Peyer's patch (tissue), 4 donors: ENCODE measurements around the gene FRMD4A. TPM values are rescaled to one million over a fixed set of nuclear protein-coding genes. Genes with fewer than 3 reads are reported as not detected.
A peak's percentile ranks its signal among the peaks of the same experiment; 100 is the strongest.

Experiments
- DNase-seq, 3 donors: peaks; one replicate each; pipeline ENCODE4 v3.0.0-alpha.2; 2017 to 2019
- H3K27ac ChIP-seq, 4 donors: fragments of 200-600 bp; sonication (generic); one replicate each; pipeline ENCODE4 v1.5.1; 2016 to 2019
- H3K27me3 ChIP-seq, 2 donors: fragments of 200-600 bp; sonication (generic); one replicate each; pipeline ENCODE4 v1.5.1; 2019
- H3K36me3 ChIP-seq, 3 donors: fragments of 200-600 bp; sonication (generic); one replicate each; pipeline ENCODE4 v1.5.1; 2016 to 2019
- H3K4me1 ChIP-seq, 4 donors: fragments of 200-600 bp; sonication (generic); one replicate each; pipeline ENCODE4 v1.5.1; 2016 to 2019
- H3K4me3 ChIP-seq, 4 donors: fragments of 200-600 bp; sonication (generic); 1 replicate in 3 of 4; 2 replicates in 1 of 4; pipeline ENCODE4 v1.5.1; 2016 to 2019; ENCODE audit warnings: mild to moderate bottlenecking in 1 of 4
- H3K9me3 ChIP-seq, 4 donors: fragments of 200-600 bp; sonication (generic); one replicate each; pipeline ENCODE4 v1.5.1; 2016 to 2019; ENCODE audit warnings: mild to moderate bottlenecking in 1 of 4
- CTCF ChIP-seq, 6 experiments: fragments of 450-650 bp in 4 of 6; fragments of 200-600 bp in 2 of 6; sonication (generic) in 1 of 6; IDR thresholded peaks; one replicate each; pipeline ENCODE4 v1.5.1; 2017 to 2019; ENCODE audit warnings: antibody characterized with exemption in 6 of 6, mild to moderate bottlenecking in 3 of 6, moderate library complexity in 1 of 6
- POLR2A ChIP-seq, 2 donors: fragments of 450-650 bp; IDR thresholded peaks; one replicate each; pipeline ENCODE4 v1.5.1; 2017; ENCODE audit warnings: antibody characterized with exemption in 2 of 2, mild to moderate bottlenecking in 2 of 2, moderate library complexity in 2 of 2
- total RNA-seq, 4 donors: library from RNA; depleted of rRNA; stranded (reverse); fragments of >200 nt; gene quantifications; one replicate each; pipeline ENCODE4 v1.1.0, GENCODE V29; 2016

FRMD4A gene
- total RNA-seq, 4 donors from 2014 or later, result 3.0 to 47.9 (median 5.9) TPM

- TF ChIP-seq POLR2A (IDR thresholded peaks at IDR 0.05), result no peak
- no peak for TF ChIP-seq CTCF (IDR thresholded peaks at IDR 0.05)
- Histone ChIP-seq H3K27ac (peak overlapping the region in 1 of 4 donors; percentile 76), H3K36me3 (no peaks in the 10 kb centered on the region), H3K4me1 (peaks cover 0 to 12% (median 0%) of the 10 kb centered on the region in 4 donors), H3K27me3 (no peaks in the 10 kb centered on the region), H3K4me3 (no peak overlapping the region), H3K9me3 (no peaks in the 10 kb centered on the region)
- DNase-seq, result no peak
These were observed 647.7 kb downstream of the FRMD4A start for GRCh38 chr10:13683017-13683416.

- no peak for DNase-seq
- TF ChIP-seq POLR2A (IDR thresholded peaks at IDR 0.05) (no peak), CTCF (IDR thresholded peaks at IDR 0.05) (no peak)
- no peaks in the 10 kb centered on the region for H3K9me3 ChIP-seq
- H3K36me3 ChIP-seq, result no peaks in the 10 kb centered on the region
- H3K27ac ChIP-seq, result no peak overlapping the region
- H3K4me1 ChIP-seq, result peaks cover 0 to 12% (median 0%) of the 10 kb centered on the region in 4 donors
- no peak overlapping the region for H3K4me3 ChIP-seq
- H3K27me3 ChIP-seq, result no peaks in the 10 kb centered on the region
These were observed 648.8 kb downstream of the FRMD4A start for GRCh38 chr10:13681960-13682359.

DNA sequence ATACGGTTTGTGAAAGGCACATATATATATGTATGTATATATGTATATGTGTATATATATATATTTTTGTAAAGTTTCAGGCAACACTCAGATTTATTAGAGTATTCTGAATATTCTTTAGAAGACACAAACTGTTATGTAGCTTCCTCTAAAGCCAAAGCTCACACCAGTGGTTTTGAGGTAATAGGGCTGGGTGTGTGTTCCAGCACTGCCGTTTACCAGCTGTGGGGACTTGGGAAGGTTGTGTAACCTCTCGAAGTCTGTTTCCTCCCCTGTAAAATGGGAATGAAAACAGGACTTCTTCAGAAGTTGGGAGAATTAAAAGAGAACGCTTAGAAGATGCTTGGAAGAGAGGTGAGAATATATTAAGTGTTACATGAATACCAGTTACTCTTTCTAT, 649.2 kb downstream of the FRMD4A start:
- Histone ChIP-seq H3K27ac (no peak overlapping the region), H3K4me3 (no peak overlapping the region), H3K9me3 (no peaks in the 10 kb centered on the region), H3K36me3 (no peaks in the 10 kb centered on the region), H3K4me1 (peaks cover 0 to 12% (median 0%) of the 10 kb centered on the region in 4 donors), H3K27me3 (no peaks in the 10 kb centered on the region)
- TF ChIP-seq POLR2A (IDR thresholded peaks at IDR 0.05) (no peak), CTCF (IDR thresholded peaks at IDR 0.05) (no peak)
- DNase-seq, result no peak

- H3K4me1 ChIP-seq, result peaks cover 0 to 12% (median 0%) of the 10 kb centered on the region in 4 donors
- H3K9me3 ChIP-seq, result no peaks in the 10 kb centered on the region
- no peak for DNase-seq
- no peaks in the 10 kb centered on the region for H3K27me3 ChIP-seq
- H3K36me3 ChIP-seq, result no peaks in the 10 kb centered on the region
- H3K27ac ChIP-seq, result no peak overlapping the region
- H3K4me3 ChIP-seq, result no peak overlapping the region
- TF ChIP-seq POLR2A (IDR thresholded peaks at IDR 0.05) (no peak), CTCF (IDR thresholded peaks at IDR 0.05) (no peak)
These were observed 649.6 kb downstream of the FRMD4A start for GRCh38 chr10:13681095-13681494.

DNA sequence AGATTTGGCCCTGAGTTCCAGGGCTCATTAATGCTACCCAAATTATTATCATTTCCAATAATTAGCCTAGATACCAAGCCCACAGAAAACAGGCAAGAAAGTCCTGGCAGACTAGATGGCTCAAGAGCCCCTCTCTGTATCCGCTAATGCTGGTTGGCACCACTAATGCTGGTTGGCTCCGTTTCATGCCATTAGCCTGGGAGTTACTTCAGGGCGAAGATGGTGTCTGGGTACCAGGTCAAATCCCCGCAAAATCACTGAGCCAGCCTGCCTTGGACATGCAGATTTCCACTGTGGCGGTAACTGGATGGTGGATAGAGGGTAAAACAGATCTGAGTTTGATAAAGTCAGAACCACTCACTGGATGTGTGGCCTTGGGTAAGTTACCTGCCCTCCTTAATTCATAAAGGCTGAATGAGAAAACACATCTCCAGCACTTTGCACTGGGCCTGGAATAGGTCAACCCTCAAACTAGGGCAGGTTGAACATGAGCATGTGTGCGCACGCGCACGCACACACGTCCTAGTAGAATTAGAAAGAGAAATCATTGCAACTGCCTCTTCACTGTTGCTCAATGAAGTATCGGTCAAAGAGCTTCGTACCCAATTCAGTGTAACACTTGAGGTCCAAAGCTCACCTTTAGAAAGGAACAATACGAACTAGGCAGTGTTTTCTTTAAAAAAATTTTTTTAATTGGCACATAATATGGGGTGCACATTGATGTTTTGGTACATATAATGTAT, 652.5 kb downstream of the FRMD4A start:
- Histone ChIP-seq H3K4me3 (no peak overlapping the region), H3K27me3 (no peaks in the 10 kb centered on the region), H3K4me1 (no peaks in the 10 kb centered on the region), H3K36me3 (peaks cover 0 to 5% (median 0%) of the 10 kb centered on the region in 3 donors), H3K27ac (no peak overlapping the region), H3K9me3 (no peaks in the 10 kb centered on the region)
- TF ChIP-seq POLR2A (IDR thresholded peaks at IDR 0.05), result no peak
- TF ChIP-seq CTCF (IDR thresholded peaks at IDR 0.05), result no peak
- DNase-seq, result peak in 1 of 3 donors; percentile 17
